ENCODE results near the gene TCP11L2.
A peak's percentile ranks its signal among the peaks of the same experiment; 100 is the strongest.

The TCP11L2 gene

GRCh38 chr12:106303202-106303820, 778 bp downstream of the TCP11L2 start:
- CTCF ChIA-PET = interaction anchor here (0.7 to 1.4 kb wide), 2 partner anchors 21 to 25 kb away, joined by 3 to 4 read pairs; no protein-coding TSS in a partner anchor
- Histone ChIP-seq H3K27ac (ENCODE audit: extremely low read depth, low read depth, low read length) (peak overlapping the region; percentile 99; the same call in 1 of the 2 replicates), H3K4me1 (ENCODE audit: control insufficient read depth, insufficient read depth, low read length) (peaks cover 2% of the 10 kb centered on the region; the same call in 1 of the 2 replicates), H3K9me3 (ENCODE audit: control insufficient read depth, insufficient read depth, low read depth, low read length) (no peaks in the 10 kb centered on the region), H3K36me3 (ENCODE audit: control insufficient read depth in 2 of 2, insufficient read depth in 1 of 2, low read length in 2 of 2) (no peaks in the 10 kb centered on the region), H3K4me3 (ENCODE audit: low read depth, low read length) (peak overlapping the region; percentile 86)
- POLR2A ChIA-PET = interaction anchor here (1.8 kb wide), 1 partner anchor 54 kb away, joined by 6 read pairs; the partner anchor contains the start of gene POLR3B
- TF ChIP-seq, protein P1, sequence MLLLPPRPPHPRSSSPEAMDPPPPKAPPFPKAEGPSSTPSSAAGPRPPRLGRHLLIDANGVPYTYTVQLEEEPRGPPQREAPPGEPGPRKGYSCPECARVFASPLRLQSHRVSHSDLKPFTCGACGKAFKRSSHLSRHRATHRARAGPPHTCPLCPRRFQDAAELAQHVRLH (tag by site-specific recombination; IDR thresholded peaks at IDR 0.05) = 0 out of 2 replicates have a peak, but pooled peaks have one; percentile 61
- 0 out of 2 replicates have a peak, but pooled peaks have one; percentile 35 for TF ChIP-seq KLF16 (tag by site-specific recombination; IDR thresholded peaks at IDR 0.05)
- TF ChIP-seq ZBTB17 (tag by site-specific recombination; IDR thresholded peaks at IDR 0.05) = peak; percentile 76
- TF ChIP-seq ZBTB26 (tag by site-specific recombination; optimal IDR thresholded peaks at IDR 0.05) = no peak
- peak; percentile 65 for TF ChIP-seq ZNF76 (tag by site-specific recombination; IDR thresholded peaks at IDR 0.05; ENCODE audit: borderline replicate concordance, low read depth)
- TF ChIP-seq ZNF155 (tag by site-specific recombination; IDR thresholded peaks at IDR 0.05) = no peak
- peak; percentile 86 for TF ChIP-seq KLF1 (tag by site-specific recombination; IDR thresholded peaks at IDR 0.05)
- TF ChIP-seq, protein P2, sequence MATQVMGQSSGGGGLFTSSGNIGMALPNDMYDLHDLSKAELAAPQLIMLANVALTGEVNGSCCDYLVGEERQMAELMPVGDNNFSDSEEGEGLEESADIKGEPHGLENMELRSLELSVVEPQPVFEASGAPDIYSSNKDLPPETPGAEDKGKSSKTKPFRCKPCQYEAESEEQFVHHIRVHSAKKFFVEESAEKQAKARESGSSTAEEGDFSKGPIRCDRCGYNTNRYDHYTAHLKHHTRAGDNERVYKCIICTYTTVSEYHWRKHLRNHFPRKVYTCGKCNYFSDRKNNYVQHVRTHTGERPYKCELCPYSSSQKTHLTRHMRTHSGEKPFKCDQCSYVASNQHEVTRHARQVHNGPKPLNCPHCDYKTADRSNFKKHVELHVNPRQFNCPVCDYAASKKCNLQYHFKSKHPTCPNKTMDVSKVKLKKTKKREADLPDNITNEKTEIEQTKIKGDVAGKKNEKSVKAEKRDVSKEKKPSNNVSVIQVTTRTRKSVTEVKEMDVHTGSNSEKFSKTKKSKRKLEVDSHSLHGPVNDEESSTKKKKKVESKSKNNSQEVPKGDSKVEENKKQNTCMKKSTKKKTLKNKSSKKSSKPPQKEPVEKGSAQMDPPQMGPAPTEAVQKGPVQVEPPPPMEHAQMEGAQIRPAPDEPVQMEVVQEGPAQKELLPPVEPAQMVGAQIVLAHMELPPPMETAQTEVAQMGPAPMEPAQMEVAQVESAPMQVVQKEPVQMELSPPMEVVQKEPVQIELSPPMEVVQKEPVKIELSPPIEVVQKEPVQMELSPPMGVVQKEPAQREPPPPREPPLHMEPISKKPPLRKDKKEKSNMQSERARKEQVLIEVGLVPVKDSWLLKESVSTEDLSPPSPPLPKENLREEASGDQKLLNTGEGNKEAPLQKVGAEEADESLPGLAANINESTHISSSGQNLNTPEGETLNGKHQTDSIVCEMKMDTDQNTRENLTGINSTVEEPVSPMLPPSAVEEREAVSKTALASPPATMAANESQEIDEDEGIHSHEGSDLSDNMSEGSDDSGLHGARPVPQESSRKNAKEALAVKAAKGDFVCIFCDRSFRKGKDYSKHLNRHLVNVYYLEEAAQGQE (tag by site-specific recombination; IDR thresholded peaks at IDR 0.05) = peak; percentile 33; the same call in 1 of the 2 replicates
- TF ChIP-seq ZFHX2 (tag by site-specific recombination; conservative IDR thresholded peaks at IDR 0.05) = peak; percentile 72
- peak; percentile 52 for TF ChIP-seq ZNF324 (tag by site-specific recombination; IDR thresholded peaks at IDR 0.05)
- TF ChIP-seq ZNF544 (tag by site-specific recombination; IDR thresholded peaks at IDR 0.05) = no peak
- TF ChIP-seq ZNF645 (tag by site-specific recombination; IDR thresholded peaks at IDR 0.05) = no peak
- no peak for TF ChIP-seq ZNF561 (tag by site-specific recombination; IDR thresholded peaks at IDR 0.05; ENCODE audit: borderline replicate concordance)
- TF ChIP-seq, protein P3, sequence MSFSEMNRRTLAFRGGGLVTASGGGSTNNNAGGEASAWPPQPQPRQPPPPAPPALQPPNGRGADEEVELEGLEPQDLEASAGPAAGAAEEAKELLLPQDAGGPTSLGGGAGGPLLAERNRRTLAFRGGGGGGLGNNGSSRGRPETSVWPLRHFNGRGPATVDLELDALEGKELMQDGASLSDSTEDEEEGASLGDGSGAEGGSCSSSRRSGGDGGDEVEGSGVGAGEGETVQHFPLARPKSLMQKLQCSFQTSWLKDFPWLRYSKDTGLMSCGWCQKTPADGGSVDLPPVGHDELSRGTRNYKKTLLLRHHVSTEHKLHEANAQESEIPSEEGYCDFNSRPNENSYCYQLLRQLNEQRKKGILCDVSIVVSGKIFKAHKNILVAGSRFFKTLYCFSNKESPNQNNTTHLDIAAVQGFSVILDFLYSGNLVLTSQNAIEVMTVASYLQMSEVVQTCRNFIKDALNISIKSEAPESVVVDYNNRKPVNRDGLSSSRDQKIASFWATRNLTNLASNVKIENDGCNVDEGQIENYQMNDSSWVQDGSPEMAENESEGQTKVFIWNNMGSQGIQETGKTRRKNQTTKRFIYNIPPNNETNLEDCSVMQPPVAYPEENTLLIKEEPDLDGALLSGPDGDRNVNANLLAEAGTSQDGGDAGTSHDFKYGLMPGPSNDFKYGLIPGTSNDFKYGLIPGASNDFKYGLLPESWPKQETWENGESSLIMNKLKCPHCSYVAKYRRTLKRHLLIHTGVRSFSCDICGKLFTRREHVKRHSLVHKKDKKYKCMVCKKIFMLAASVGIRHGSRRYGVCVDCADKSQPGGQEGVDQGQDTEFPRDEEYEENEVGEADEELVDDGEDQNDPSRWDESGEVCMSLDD (tag by site-specific recombination; IDR thresholded peaks at IDR 0.05) = 0 out of 2 replicates have a peak, but pooled peaks have one; percentile 42
- peak; percentile 58; the same call in 1 of the 2 replicates for TF ChIP-seq YY2 (tag by site-specific recombination; IDR thresholded peaks at IDR 0.05)
- TF ChIP-seq YY1 (tag by site-specific recombination; IDR thresholded peaks at IDR 0.05) = peak; percentile 52; the same call in 1 of the 2 replicates
- TF ChIP-seq ATF2 (tag by site-specific recombination; IDR thresholded peaks at IDR 0.05; ENCODE audit: low read depth) = no peak
- TF ChIP-seq SP3 (tag by site-specific recombination; IDR thresholded peaks at IDR 0.05) = peak; percentile 42; the same call in 1 of the 2 replicates
- TF ChIP-seq ZFP69B (tag by site-specific recombination; IDR thresholded peaks at IDR 0.05) = no peak; the same call in 1 of the 2 replicates
- TF ChIP-seq ZFP37 (tag by site-specific recombination; IDR thresholded peaks at IDR 0.05) = 0 out of 2 replicates have a peak, but pooled peaks have one; percentile 29
- no peak for TF ChIP-seq ZNF626 (tag by site-specific recombination; IDR thresholded peaks at IDR 0.05)
- no peak for TF ChIP-seq HOXD13 (CRISPR knock-in tag; IDR thresholded peaks at IDR 0.05; ENCODE audit: borderline replicate concordance)
- no peak for TF ChIP-seq ZNF670 (tag by site-specific recombination; IDR thresholded peaks at IDR 0.05; ENCODE audit: low read depth)
- TF ChIP-seq ZNF610 (tag by site-specific recombination; IDR thresholded peaks at IDR 0.05; ENCODE audit: borderline replicate concordance) = peak; percentile 35; the same call in 1 of the 2 replicates
- TF ChIP-seq ZNF341 (tag by site-specific recombination; IDR thresholded peaks at IDR 0.05; ENCODE audit: low read depth) = peak; percentile 50
- peak; percentile 79 for TF ChIP-seq SP2 (tag by site-specific recombination; IDR thresholded peaks at IDR 0.05)
